Measurements from ENCODE around the gene DOK1.
"Not testable (repeated sequence)": the region's sequence is repeated elsewhere in the genome, so short reads cannot be mapped to it uniquely, and the experiment has no call there.

DOK1 gene

DNA sequence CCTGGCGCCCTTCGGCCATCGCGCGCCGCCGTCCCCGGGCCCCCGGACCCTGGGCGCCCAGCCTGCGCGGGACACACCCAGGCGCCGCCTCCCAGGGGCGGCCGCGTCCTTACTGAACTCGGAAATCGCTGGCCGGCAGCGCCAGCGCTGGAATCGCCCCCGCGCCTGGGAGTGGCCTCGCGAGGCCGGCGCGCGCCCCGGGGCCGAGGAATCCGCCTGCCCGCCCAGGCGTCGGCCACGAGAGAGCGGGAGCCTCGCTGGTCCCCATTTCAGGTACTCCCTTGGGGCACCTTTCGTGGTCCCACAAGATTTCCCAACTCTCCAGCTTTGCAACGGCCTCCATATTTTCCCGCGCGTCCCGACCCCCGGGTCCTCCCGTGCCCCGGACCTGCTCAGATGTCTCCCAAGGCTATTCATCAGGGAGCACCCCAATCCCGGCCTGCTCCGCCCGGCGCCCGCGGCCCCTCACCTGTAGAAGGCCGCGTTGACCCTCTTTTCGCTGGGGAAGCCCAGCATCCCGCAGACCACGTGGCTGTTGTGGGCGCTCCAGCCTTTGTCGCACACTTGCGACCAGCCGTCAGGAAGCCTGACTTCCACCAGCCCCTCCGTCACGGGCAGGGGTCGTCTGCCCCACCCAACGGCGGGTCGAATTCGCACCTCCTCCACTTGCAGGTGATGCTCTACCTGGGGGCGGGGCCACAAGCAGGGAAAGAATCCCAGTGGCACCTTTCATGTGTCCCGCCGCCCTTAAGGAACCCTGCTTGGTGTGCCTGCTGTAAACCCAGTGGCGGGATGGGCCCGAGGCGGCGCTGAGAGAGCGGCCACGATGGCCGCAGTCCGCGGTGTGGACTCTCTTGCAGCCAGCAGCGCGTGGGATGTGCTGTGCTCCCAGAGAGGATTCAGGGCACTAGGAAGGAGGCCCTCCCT lies 5.4 kb upstream of the DOK1 start:
- no peak for DNase-seq (ENCODE audit: low read depth)

DNA sequence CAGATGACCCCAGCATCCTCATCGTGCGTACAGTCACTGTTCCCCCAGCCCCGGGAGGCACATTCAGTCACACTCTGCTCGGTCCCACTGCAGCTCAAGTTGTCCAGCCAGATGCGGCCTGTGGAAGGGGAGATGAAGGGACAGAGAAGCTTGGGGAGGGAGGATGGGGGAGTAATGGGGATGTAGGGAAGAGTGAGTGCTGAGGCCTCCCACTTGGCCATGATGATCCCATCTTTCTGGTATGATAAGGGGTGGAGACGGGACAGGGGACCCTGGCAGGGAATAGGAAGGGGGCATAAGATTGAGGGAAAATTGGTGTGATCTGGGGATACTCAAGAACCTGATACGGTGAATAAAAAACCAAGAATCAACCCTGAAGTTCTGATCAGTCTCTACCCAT lies 4.3 kb upstream of the DOK1 start:
- DNase-seq (ENCODE audit: low read depth), result no peak

GRCh38 chr2:74551530-74551929 lies 3.0 kb upstream of the DOK1 start:
- DNase-seq (ENCODE audit: low read depth), result no peak

- no peak for DNase-seq (ENCODE audit: low read depth)
Observed at GRCh38 chr2:74551942-74552913, 2.3 kb upstream of the DOK1 start.

GRCh38 chr2:74552914-74553811 lies 1.4 kb upstream of the DOK1 start:
- DNase-seq (ENCODE audit: low read depth), result no peak

- DNase-seq (ENCODE audit: low read depth), result no peak
Observed at GRCh38 chr2:74554820-74555531, 456 bp downstream of the DOK1 start.

DNA sequence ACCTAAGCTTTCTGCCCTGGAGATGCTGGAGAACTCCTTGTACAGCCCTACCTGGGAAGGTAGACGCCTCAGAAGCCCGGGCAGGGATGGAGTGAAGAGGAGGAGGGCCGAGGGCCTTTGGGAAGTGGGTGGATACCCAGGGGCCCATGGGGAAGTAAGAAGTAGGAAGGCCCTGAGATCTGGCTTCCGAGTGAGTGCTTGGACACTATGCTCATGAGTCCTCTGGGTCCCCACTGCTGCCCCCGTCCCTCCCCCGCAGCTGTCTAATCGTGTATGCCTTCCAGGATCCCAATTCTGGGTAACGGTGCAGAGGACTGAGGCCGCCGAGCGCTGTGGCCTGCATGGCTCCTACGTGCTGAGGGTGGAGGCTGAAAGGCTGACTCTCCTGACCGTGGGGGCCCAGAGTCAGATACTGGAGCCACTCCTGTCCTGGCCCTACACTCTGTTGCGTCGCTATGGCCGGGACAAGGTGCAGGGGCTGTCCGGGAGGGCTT lies 1.1 kb downstream of the DOK1 start:
- DNase-seq (ENCODE audit: low read depth), result no peak

- DNase-seq (ENCODE audit: low read depth), result no peak
Observed at GRCh38 chr2:74556159-74556558, 1.6 kb downstream of the DOK1 start.

GRCh38 chr2:74556831-74557370 lies 2.4 kb downstream of the DOK1 start:
- no peak for DNase-seq (ENCODE audit: low read depth)

DNA sequence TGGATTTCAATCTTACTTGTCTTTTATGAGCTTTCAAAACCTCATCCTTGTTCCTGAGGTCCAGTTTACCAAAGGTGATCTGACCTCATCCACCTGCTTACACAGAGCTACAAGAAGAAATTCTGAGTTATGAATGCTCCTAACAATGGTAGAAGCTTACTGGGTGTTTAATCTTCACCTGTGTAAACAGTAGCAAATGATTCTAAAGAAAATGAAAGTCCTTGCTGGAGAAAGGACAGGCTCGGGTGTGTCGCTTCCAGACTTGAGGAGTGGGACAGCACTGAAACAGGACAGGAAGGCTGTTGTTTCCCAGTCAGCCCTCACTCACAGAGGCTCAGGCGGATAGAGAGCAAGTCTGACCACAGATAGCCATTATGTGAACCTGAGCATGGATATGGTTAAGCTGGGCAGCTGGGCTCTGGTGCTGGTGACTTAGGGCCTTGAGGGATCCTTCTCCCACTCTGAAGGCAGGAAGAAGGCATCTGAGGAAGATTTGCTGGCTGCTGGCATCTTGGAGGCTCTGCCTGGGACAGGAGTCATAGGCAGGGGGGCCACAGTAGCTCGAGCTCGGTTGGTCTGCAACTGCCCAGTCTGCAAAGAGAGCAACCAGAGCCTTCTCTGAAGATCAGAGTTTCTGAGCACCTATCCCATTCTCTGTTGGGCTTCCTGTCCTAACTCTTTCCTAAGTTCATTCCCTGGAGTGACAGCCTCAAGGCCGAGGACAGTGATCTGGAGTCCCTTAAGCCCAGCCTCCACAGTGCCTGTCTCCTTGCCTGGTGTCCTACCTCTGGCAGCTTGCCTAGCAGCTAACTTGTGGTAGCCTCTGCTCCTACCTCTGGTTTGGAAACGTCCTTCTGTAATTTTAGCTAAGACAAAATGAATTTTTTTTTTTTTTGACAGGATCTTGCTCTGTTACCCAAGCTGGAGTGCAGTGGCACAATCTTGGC lies 4.0 kb downstream of the DOK1 start:
- DNase-seq (ENCODE audit: low read depth), result no peak

DNA sequence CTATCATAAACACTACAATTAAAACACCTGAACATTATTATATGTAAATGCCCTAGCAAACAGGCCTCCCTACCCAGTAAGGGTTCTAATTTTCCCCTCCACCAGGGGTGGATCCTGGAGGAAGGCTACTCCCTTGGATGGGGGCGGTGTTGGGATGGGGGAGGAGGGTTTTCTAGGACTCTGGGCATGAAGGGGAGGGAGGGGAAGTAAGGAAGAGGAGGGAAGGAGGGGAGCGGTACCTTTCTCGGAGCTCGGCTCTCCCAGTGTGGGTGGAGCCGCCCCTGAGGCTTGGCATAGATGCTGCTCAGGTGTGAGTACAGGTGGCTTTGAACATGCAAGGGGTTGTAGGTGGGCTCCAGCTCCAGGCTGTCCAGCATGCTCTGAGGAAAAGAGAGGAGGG lies 5.4 kb downstream of the DOK1 start:
- DNase-seq (ENCODE audit: low read depth), result no peak

DNA sequence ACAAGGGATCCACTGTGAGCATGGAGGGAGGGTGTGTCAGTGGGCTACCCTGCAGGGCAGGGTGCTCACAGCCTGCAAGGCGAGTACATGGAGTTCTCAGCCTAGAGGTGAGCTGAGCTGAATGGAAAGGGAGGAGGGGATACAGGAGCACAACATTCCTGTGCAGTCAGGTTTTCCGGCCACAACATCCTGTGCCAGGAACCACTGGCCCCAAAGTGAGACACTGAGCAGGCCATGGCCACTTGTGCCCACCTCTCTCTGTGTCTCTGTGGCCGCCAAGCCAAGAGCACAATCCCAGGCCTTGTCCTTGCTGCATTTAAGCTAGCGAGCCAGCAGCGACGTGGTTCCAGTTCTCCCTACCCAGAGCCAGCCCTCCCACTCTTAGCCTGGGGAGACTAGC lies 6.1 kb downstream of the DOK1 start:
- DNase-seq (ENCODE audit: low read depth), result no peak

DNA sequence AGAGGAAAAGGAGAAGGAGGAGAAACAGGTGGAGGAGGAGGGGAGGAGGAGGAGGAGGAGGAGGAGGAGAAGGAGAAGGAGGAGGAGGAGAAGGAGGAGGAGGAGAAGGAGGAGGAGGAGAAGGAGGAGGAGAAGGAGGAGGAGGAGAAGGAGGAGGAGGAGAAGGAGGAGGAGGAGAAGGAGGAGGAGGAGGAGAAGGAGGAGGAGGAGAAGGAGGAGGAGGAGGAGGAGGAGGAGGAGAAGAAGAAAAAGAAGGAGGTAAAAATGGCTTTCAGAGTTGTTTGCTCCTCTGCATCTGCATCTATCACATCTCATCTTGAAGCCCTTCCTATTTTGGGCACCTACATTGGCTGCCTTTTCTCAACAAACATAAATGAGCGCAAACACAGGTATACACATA lies 6.5 kb downstream of the DOK1 start:
- not testable (repeated sequence) for DNase-seq (ENCODE audit: low read depth)

GRCh38 chr2:74562126-74562775 lies 7.7 kb downstream of the DOK1 start:
- DNase-seq (ENCODE audit: low read depth), result no peak

DNA sequence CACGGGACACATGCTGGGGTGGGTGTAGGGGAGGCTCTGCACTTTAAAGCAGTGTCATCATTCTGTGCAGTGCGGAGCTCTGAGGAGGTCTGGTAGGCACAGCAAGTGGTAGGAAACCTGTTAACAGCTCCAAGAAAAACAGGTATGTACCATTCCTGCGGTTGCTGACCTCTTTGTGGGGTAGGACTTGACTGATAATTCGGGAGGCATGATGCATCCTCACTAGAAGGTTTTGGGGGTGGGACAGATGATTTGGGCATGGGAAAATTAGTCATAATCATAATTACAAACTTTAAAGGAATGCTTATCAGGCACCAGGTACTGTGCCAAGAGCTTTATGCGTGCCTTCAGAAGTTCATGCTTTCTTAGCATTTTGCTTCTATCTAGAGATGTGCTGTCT lies 9.7 kb downstream of the DOK1 start:
- no peak for DNase-seq (ENCODE audit: low read depth)

- no peak for DNase-seq (ENCODE audit: low read depth)
Observed at GRCh38 chr2:74566076-74566753, 11.7 kb downstream of the DOK1 start.

DNA sequence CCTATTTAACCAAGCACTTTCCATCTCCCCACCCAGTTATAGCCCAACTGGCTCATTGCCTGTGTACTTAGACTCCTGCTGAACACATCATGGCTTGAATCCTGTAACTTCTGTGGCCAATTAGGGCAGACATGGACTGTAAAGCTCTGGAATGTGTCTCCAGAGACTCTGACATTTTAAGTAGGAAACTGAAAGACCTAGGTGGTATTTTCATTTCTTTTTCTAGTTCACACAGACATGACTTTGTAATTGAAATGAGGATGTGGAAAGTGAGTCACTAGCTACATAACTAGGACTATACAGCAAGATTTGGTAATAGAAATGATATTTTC lies 12.2 kb downstream of the DOK1 start:
- no peak for DNase-seq (ENCODE audit: low read depth)

GRCh38 chr2:74567881-74568280 lies 13.4 kb downstream of the DOK1 start:
- DNase-seq (ENCODE audit: low read depth), result no peak

DNA sequence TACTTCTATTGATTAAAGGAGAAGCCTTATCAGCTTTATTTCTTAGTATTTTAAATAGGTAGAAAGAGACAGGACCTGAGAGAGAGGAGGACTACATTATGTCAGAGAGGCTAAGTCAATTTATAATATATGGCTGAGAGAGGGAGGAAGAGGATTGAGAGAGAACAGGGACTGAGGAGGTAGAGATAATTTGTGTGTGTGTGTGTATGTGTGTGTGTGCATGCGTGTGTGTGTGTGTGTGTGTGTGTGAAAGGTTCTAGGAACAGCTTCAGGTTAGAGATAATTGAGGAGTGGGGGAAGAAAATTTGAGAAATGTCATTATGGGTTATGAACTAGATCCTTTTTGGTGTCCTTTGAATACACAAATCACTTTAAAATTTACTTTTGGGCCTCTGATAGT lies 15.2 kb downstream of the DOK1 start:
- DNase-seq (ENCODE audit: low read depth), result no peak
